Measurements from ENCODE around the gene SLC9A5.

Gene SLC9A5

DNA sequence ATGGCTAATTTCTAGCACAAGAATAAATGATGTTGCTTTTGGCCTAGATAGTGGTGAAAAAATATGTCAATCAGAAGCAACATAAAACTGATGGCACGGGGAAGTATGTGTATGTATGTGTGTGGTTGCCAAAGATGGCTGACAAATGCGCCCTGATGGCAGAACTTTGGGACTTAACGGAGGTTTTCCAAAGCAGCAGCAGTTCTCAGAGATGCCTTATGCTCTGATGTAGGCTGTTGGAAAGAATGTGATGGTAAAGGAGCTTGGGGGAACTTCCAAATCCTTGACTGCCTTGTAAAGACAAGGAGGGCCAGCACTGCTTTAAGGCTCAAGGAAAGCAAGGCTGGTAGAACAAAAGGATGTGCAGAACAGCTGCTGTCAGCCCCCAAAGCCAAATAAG, 61.8 kb downstream of the SLC9A5 start:
- DNase-seq (ENCODE audit: low read depth), result no peak

GRCh38 chr16:67311607-67312488, 63.1 kb downstream of the SLC9A5 start:
- DNase-seq (ENCODE audit: low read depth), result no peak

DNA sequence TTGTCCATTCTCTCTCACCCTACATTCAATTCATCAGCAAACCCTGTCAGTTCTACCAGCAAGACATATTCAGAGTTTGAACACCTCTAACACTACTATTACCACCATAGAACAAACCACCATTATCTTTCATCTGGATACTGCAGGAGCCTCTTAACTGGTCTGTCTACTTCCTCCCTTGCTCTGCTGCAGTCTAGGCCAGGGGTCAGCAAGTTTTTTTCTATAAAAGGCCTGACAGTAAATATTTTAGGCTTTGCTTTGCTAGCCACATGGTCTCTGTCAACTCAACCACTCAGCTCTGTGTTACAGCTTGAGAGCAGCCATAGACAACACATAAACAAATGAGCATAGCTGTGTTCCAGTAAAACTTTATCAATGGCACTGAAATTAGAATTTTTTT, 63.9 kb downstream of the SLC9A5 start:
- no peak for DNase-seq (ENCODE audit: low read depth)

- no peak for DNase-seq (ENCODE audit: low read depth)
Observed at GRCh38 chr16:67317853-67318252, 69.1 kb downstream of the SLC9A5 start.

All from stimulated activated CD8-positive, alpha-beta memory T cell treated with anti-CD3 and anti-CD28 coated beads, Interleukin-12 subunit alpha, Interleukin-12 subunit beta, amount 100 ng/mL, for 1 hour (primary cell).